WI38 (cell line): ENCODE data around the gene FLOT1.
A peak's percentile ranks its signal among the peaks of the same experiment; 100 is the strongest.

Source experiments
- H3K4me3 ChIP-seq: 2 replicates; pipeline ENCODE4 v1.5.1; 2011; ENCODE audit warnings: low read depth, mild to moderate bottlenecking, control low read depth, low read length
- TF ChIP-seq, protein P1 (sequence below): IDR thresholded peaks from 2 replicates; pipeline ENCODE4 v1.5.1; 2012; ENCODE audit warnings: low read depth, mild to moderate bottlenecking, control low read depth, low read length

Gene FLOT1, protein sequence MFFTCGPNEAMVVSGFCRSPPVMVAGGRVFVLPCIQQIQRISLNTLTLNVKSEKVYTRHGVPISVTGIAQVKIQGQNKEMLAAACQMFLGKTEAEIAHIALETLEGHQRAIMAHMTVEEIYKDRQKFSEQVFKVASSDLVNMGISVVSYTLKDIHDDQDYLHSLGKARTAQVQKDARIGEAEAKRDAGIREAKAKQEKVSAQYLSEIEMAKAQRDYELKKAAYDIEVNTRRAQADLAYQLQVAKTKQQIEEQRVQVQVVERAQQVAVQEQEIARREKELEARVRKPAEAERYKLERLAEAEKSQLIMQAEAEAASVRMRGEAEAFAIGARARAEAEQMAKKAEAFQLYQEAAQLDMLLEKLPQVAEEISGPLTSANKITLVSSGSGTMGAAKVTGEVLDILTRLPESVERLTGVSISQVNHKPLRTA

DNA sequence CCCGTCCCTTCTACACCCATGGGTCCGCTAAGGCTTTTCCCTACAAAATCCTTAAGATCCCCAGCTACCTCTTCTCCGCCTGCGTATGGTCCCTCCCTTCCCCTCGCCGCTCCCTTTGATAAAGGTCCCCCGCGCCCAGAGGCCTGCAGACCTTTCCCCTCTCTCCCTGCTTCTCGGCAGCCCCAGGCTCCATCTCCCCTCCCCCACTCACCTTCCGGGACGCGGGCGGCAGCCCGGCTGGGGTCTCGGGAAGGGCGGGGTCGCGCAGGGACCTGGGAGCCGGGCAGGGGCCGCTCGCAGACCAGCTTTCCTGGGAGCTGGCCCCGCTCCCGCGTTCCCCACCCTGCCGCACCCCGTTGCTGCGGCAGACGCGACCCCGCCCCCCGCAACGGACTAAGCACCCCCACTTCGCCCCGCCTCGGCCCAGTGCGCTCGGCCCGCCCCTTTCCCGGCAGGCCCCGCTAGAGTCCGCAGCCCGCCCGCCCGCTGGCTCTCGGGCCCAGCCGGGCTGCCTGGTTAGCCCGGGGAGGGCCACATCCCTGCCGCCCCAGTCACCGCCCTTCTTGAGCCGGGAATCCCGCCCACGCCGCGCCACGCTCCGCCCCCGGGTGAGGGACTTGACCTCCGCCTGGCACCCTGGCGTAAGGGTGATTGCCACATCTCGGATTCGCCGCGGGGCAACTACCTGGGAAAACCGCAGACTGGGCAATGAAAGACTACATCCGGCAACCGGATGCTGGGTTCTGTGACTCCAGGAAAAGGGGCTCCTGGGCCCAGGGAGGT is at the start of gene FLOT1:
Gene FLOT1 (minus strand): TSS at position 372 of the 783 bp plus-strand sequence. CDS start 498 bp downstream, outside the sequence.
- H3K4me3 ChIP-seq = peak within 1 kb of the TSS; percentile 98
- TF ChIP-seq, protein P1, sequence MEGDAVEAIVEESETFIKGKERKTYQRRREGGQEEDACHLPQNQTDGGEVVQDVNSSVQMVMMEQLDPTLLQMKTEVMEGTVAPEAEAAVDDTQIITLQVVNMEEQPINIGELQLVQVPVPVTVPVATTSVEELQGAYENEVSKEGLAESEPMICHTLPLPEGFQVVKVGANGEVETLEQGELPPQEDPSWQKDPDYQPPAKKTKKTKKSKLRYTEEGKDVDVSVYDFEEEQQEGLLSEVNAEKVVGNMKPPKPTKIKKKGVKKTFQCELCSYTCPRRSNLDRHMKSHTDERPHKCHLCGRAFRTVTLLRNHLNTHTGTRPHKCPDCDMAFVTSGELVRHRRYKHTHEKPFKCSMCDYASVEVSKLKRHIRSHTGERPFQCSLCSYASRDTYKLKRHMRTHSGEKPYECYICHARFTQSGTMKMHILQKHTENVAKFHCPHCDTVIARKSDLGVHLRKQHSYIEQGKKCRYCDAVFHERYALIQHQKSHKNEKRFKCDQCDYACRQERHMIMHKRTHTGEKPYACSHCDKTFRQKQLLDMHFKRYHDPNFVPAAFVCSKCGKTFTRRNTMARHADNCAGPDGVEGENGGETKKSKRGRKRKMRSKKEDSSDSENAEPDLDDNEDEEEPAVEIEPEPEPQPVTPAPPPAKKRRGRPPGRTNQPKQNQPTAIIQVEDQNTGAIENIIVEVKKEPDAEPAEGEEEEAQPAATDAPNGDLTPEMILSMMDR = no peak

DNA sequence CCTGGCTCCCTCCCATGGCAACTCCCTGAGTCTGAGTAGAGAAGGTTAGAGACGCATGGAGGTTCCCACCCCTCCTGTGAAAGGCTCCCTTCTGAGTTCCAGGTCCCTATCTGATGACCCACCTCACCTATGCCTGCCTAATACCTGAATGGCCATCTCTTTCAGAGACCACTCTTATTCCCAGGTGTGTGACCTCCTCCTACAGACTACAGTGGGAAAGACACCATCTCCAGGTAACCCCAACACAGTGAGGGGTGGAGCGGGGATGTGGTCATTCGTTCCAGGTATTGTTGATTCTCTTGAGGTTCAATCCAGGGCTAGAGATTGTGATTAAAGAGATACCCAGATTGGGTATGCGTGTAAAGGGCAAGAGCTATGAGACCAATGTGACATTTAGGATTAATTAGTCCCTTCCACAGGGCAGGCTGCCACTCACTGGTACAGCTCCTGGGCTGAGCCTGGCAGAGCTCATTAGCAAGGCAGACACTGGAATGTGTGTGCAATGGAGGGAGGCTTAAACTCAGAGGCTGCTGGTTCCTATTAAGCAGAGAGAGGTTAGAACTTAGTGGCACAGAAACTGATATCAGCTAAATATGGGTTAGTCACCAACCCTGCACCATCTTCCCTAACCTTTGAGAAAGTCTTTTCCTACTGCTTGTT is 48.4 kb upstream of the FLOT1 start:
- no peak overlapping the region for H3K4me3 ChIP-seq
- TF ChIP-seq, protein P1 = no peak

DNA sequence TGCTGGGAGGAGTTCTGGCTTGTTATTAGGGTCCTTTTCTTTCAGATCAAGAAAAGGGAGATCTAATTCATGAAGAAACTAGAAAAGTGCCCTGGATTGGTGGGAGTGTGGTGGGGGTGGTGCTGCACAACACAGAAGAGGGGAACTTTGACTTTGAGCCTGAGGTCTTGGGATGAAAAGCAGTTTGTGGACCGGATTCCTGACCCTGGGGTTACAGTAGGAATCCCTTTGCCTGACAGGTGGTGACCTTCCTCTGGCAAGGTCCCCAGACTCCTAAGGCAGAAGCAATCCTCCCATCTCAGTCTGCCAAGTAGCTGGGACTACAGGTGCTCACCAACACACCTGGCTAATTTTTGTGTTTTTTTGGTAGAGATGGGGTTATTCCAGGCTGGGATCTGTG is 47.1 kb upstream of the FLOT1 start:
- TF ChIP-seq, protein P1 = no peak

DNA sequence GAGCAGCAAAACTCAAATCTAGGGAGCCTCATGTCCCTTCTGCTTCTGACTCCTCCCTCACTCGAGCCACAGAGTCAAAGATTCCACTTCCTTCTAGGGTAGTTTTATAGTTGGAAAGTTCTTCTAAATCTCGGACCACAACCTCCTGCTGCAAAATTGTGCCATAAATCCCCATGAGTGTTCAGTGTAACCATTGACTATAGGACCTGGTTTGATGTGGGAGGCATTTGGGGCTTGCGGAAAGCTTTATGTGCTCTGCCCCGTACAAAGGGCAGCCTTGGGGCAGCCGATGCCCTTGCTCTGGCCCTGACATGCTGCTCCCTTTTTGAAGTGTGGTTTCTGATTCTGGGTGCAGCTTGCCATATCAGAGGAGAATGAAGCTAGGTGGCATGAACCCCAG is 45.5 kb upstream of the FLOT1 start:
- H3K4me3 ChIP-seq = no peak overlapping the region
- TF ChIP-seq, protein P1 = no peak

More for the DNA sequence above, 47.1 kb upstream of the FLOT1 start:
- no peak overlapping the region for H3K4me3 ChIP-seq

DNA sequence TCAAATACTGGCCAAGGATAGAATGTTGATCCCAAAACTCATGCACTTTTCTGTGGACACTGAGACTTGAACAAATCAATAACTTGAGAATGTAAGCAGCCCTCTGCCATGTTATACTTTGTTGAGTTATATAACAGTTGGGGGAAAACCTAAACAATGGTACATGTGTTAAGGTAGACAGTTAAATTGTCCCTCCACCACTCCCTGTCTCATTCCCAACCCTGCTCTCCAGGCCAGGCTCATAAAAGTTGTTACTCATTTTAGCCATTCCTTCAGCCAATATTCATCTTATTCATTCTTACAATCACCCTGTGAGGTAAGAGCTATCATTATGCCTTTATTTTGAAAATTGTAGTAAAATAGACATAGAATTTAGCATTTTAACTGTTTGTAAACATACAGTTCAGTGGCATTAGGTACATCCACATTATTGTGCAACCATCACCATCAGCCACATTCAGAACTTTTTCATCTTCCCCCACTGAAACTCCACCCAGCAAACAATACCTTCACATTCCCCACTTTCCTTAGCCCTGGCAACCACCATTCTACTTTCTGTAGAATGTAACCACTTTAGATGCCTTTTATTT is 40.0 kb upstream of the FLOT1 start:
- no peak overlapping the region for H3K4me3 ChIP-seq
- TF ChIP-seq, protein P1 = no peak

DNA sequence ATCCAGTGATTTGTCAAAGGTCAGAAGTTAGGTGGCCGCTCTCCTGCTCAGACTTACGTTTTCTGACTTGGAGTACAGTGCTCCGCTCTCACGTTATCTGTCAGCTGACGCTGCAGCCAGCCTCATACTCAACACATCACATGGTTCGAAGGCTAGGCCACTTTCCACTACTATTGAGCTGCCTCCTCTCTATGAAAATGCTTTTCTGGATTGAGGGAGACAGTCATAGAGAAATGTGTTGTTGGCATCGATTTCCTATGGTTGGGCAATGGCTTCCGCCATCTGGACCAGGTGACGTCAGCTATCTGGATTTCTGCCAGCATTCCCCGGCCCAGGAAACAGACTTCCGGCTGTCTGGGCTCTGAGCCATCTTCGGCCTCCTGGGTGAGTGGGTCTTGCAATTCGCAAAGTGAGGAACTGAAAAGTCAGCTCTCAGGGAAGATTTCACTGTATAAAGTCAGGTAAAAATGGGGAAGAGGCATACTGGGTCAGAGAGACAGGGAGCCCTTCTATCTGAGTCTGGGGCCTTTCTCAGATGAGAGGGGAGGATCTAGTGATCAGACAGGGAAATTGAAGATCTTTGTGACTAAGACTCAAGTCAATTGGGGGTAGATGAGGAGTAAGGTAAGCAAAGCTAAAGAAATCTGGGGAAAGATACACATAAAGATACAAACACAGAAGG is 39.4 kb upstream of the FLOT1 start:
- TF ChIP-seq, protein P1 = no peak
- peak overlapping the region; percentile 27 for H3K4me3 ChIP-seq
